ENCODE results near the gene TRIM26.

Gene TRIM26

DNA sequence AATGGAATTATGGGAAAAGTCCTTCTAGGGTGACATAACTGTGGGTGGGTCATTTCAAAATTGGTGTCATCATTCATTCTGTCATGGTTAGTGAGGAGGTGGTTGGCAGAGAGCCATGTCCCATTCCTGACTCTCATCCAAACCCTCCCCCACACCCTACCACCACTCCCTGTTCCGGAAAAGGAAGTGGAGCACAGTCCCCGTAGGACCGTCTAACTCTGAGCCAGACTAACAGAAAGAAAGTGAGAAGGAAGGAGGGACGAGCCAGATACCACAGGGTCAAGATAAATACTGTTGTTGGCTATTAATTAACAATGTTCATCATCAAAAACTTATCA lies 57.0 kb downstream of the TRIM26 start:
- peak; percentile 11 for DNase-seq
- Histone ChIP-seq H3K27ac (no peak overlapping the region), H3K4me3 (ENCODE audit: low read depth, low read length) (no peak overlapping the region), H3K36me3 (replicated peaks) (no peaks in the 10 kb centered on the region), H3K27me3 (replicated peaks) (no peaks in the 10 kb centered on the region)
- TF ChIP-seq, protein P1, sequence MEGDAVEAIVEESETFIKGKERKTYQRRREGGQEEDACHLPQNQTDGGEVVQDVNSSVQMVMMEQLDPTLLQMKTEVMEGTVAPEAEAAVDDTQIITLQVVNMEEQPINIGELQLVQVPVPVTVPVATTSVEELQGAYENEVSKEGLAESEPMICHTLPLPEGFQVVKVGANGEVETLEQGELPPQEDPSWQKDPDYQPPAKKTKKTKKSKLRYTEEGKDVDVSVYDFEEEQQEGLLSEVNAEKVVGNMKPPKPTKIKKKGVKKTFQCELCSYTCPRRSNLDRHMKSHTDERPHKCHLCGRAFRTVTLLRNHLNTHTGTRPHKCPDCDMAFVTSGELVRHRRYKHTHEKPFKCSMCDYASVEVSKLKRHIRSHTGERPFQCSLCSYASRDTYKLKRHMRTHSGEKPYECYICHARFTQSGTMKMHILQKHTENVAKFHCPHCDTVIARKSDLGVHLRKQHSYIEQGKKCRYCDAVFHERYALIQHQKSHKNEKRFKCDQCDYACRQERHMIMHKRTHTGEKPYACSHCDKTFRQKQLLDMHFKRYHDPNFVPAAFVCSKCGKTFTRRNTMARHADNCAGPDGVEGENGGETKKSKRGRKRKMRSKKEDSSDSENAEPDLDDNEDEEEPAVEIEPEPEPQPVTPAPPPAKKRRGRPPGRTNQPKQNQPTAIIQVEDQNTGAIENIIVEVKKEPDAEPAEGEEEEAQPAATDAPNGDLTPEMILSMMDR (IDR thresholded peaks at IDR 0.05; ENCODE audit: low read depth, low read length, missing control alignments): no peak
- in situ Hi-C loops (cut with HindIII; ENCODE audit: low pct_ligation_motif_present, low sequenced_read_pairs): no loop called here

DNA sequence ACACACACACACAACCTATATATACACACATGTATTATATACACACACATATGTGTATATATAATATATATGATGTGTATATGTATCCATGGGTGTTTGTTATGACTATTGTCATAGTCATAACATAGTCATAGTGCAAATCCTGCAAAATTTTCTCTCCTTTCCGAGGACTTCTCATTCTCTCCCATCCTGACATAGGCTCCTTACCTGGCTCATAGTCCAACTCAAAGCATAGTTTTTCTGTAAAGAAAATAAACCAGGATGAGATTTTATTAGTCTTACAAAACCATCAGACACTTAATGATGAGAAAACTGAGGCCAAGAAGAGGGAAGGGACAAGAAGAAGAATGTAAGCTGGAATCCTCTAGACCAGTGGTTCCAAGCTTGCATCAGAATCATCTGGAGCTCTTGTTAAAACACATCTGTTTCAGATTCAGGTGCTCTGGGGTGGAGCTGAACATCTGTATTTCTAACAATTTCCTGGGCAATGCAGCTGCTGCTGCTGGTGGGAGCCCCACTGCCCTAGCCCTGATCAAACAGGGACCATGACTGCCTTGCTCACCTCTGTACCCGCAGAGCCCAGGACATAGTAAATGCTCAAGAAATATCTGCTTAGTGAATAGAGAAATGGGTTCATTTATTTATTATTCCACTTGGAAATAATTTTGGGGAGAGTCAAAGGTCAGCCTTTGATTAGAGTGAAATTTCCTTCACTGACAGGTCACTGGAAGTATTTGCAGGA lies 57.5 kb downstream of the TRIM26 start:
- TF ChIP-seq, protein P1 (IDR thresholded peaks at IDR 0.05; ENCODE audit: low read depth, low read length, missing control alignments): no peak
- H3K4me3 ChIP-seq (ENCODE audit: low read depth, low read length): no peak overlapping the region
- H3K27me3 ChIP-seq (replicated peaks): no peaks in the 10 kb centered on the region
- in situ Hi-C loops (cut with HindIII; ENCODE audit: low pct_ligation_motif_present, low sequenced_read_pairs): no loop called here
- DNase-seq: no peak
- no peaks in the 10 kb centered on the region for H3K36me3 ChIP-seq (replicated peaks)
- no peak overlapping the region for H3K27ac ChIP-seq

DNA sequence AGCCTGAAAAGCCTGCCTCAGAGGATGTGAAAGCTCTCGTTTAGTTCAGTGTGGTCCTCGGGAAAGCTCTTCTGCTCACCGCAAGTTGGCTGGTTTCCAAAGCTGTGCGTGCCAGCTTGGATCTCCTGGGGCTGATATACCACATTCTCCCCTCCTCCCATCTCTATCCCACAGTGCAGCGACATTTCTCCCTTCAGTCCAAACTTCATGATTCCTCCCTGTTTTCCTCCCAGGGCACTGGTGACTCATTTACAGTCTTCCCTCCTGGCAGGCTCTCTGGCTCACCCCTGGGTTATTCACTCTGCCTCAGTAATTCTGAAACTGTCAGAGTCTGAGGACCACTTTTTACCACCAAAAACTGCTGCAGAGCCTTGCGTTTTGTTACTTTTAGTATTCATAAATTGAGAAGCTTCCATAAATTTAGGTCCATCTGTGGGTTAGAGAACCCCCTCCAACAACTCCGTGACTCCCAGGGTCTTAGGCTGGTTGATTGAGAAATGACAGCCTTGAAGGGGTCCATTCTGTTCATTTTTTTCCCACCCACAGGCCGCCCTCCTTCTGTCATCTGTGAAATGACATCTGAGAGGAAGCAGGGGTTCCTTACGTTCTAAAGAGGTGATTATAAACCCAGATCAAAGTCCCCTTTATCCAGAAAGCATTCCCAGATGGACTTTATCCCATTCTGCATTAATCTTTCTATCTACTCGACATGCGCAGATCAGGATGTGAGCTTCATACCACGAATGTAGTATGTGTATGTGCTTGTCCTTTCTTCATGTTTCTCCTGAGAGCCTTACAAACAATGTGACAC lies 58.3 kb downstream of the TRIM26 start:
- H3K36me3 ChIP-seq (replicated peaks): no peaks in the 10 kb centered on the region
- TF ChIP-seq, protein P1 (IDR thresholded peaks at IDR 0.05; ENCODE audit: low read depth, low read length, missing control alignments): no peak
- no peak overlapping the region for H3K27ac ChIP-seq
- DNase-seq: peak; percentile 32
- no peaks in the 10 kb centered on the region for H3K27me3 ChIP-seq (replicated peaks)
- in situ Hi-C loops (cut with HindIII; ENCODE audit: low pct_ligation_motif_present, low sequenced_read_pairs): no loop called here
- no peak overlapping the region for H3K4me3 ChIP-seq (ENCODE audit: low read depth, low read length)

DNA sequence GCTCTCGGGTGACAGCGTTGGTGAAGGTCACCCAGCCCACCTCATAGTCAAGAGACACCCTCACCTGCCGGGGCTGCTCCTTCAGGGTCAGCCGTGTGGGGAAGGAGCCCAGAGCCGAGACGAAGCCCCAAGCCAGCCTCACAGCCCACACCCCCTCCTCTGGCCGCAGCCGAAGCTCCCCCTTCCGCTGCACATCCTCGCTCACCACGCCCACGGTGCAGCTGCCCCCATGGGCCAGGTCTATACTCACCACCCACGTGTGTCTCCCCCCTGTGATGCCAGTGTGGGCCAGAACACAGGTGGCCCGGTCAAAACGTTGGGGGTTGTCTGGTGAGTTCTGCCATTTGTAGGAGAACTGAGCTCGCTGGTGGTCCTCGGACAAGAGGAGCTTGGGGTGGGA lies 59.1 kb downstream of the TRIM26 start:
- in situ Hi-C loops (cut with HindIII; ENCODE audit: low pct_ligation_motif_present, low sequenced_read_pairs): no loop called here
- Histone ChIP-seq H3K4me3 (ENCODE audit: low read depth, low read length) (no peak overlapping the region), H3K27ac (no peak overlapping the region), H3K27me3 (replicated peaks) (no peaks in the 10 kb centered on the region), H3K36me3 (replicated peaks) (no peaks in the 10 kb centered on the region)
- TF ChIP-seq, protein P1 (IDR thresholded peaks at IDR 0.05; ENCODE audit: low read depth, low read length, missing control alignments): no peak
- DNase-seq: no peak

DNA sequence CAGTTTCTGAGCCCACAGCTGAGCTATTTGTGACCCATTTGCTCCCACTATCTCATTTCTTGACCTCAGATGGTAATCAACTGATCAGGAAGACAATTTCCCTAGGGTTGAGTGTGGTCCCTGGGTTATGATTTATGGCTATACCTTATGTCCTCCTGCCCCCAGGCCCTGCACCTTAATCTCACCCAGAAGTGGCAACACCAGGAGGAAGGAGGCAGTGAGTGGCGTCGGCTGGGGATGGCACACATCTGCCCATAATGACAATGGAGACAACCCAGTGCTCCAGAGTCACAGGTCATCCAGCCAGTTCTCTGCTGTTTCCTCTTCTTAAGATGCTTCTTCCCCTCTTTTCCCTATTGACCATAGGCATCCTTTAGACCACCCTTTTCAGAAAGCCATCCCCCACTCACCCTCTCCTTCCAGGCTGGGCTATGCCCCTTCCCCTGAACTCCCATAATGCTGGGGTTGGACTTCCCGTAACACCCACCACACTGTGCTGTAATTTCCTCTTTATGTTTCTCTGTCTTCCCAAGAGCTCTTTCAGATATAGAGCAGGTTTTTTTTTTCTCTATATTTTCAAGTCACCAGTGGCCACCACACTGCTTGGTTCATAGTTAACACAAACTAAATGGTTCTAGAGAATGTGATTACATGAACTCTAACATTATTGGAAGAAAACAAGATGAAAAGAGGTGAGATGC lies 60.1 kb downstream of the TRIM26 start:
- Histone ChIP-seq H3K36me3 (replicated peaks) (no peaks in the 10 kb centered on the region), H3K4me3 (ENCODE audit: low read depth, low read length) (no peak overlapping the region), H3K27me3 (replicated peaks) (no peaks in the 10 kb centered on the region), H3K27ac (no peak overlapping the region)
- DNase-seq: no peak
- TF ChIP-seq, protein P1 (IDR thresholded peaks at IDR 0.05; ENCODE audit: low read depth, low read length, missing control alignments): no peak
- in situ Hi-C loops (cut with HindIII; ENCODE audit: low pct_ligation_motif_present, low sequenced_read_pairs): no loop called here
